Activated CD8-positive, alpha-beta memory T cell treated with anti-CD3 and anti-CD28 coated beads, Interleukin-2, amount 10 ng/mL, durations not matched to agents 7 days and 5 days (primary cell): Measurements from ENCODE around the gene CD81. TPM values are rescaled to one million over a fixed set of nuclear protein-coding genes. Genes with fewer than 3 reads are reported as not detected.

Experiments
- ATAC-seq: fragments of 150-1000 bp; cut with Tn5 transposase; one replicate; pipeline ENCODE4 v1.10.0; 2021; ENCODE audit warnings: moderate library complexity
- CTCF ChIA-PET: fragments of 350-600 bp; sonication (Branson Sonifier 250); formaldehyde crosslinking; loops from one replicate; lab custom pipeline; 2021; ENCODE audit warnings: antibody characterized with exemption; lab: Charles Lee
- DNase-seq: peaks from one replicate; pipeline ENCODE4 v3.0.0-alpha.2; 2020
- H3K27ac Mint-ChIP-seq: one replicate; pipeline ENCODE4 v1.8.0; 2021; ENCODE audit warnings: mild to moderate bottlenecking, mixed read lengths
- H3K27me3 Mint-ChIP-seq: one replicate; pipeline ENCODE4 v1.8.0; 2021; ENCODE audit warnings: mixed read lengths
- H3K36me3 Mint-ChIP-seq: one replicate; pipeline ENCODE4 v1.8.0; 2021; ENCODE audit warnings: mild to moderate bottlenecking, mixed read lengths
- H3K4me1 Mint-ChIP-seq: one replicate; pipeline ENCODE4 v1.8.0; 2021; ENCODE audit warnings: mixed read lengths
- H3K4me3 Mint-ChIP-seq: one replicate; pipeline ENCODE4 v1.8.0; 2021; ENCODE audit warnings: mild to moderate bottlenecking, moderate library complexity, mixed read lengths
- H3K9me3 Mint-ChIP-seq: one replicate; pipeline ENCODE4 v1.8.0; 2022; ENCODE audit warnings: low read depth, mixed read lengths
- total RNA-seq, 2 experiments: library from RNA; stranded (reverse); gene quantifications; one replicate each; pipeline ENCODE4 v1.2.3, GENCODE V29; 2021

The CD81 gene
- total RNA-seq, 2 experiments from 2014 or later, result 162 to 192 TPM

DNA sequence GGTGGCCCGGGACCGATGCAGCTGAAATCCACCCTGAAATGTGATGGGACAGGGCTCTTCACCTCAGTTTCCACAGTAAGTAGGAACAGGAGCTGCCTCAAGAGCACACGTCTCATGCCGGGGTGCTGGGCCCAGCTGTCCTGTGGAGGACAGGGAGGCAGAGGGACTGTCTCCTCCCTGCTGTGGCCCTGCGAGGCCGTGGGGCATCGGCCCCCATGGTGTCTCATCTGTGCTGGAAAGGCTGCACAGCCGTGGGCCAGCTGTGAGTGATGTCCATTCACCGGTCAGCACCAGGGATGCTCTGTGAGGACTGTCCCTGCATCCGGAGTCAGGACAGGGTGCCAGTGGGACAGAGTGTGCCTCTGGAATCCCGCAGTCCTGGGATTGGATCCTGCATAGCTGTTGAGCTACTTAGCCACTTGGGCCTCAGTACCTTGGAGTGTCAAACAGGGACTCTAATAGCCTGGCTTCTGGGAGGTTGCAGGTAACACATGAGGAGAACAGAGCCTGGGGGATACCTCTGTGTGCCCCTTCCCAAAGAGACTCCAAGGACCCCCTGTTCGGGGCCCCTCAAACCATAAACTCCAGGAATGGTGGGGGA is 50.7 kb downstream of the CD81 start:
- Mint-ChIP-seq H3K4me1 (no peaks in the 10 kb centered on the region), H3K27ac (no peak overlapping the region), H3K4me3 (no peak overlapping the region), H3K36me3 (no peaks in the 10 kb centered on the region), H3K9me3 (no peaks in the 10 kb centered on the region), H3K27me3 (no peaks in the 10 kb centered on the region)
- DNase-seq (no peak), ATAC-seq (no peak)
- CTCF ChIA-PET, result interaction anchor here (0.7 to 4.1 kb wide), 10 partner anchors 9 to 465 kb away, joined by 3 to 82 read pairs (median 3); partner anchors contain the start of gene CDKN1C

DNA sequence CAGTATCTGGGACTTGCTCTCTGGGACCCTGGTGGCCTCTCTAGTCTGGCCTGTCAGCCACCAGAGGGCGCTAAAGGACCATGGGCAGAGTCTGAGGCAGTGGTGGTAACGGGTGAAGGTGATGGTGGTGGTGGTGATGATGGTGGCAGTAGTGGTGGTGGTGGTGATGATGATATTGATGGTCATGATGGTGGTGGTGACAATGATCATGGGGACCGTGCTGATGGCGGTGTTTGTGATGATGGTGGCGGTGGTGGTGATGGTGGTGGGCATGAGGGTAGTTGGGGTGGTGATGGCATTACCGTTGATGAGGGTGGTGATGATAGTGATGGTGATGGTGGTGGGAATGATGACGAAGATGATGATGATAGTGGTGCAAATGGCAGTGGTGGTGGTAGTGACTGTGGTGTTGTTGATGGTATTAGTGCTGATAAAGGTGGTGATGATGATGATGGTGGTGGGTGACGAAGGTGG is 51.2 kb downstream of the CD81 start:
- Mint-ChIP-seq H3K4me3 (no peak overlapping the region), H3K36me3 (no peaks in the 10 kb centered on the region), H3K27ac (no peak overlapping the region), H3K4me1 (no peaks in the 10 kb centered on the region), H3K9me3 (no peaks in the 10 kb centered on the region), H3K27me3 (no peaks in the 10 kb centered on the region)
- ATAC-seq (peak; percentile 79), DNase-seq (peak; percentile 85)
- CTCF ChIA-PET, result interaction anchor here (0.9 to 4.1 kb wide), 7 partner anchors 10 to 459 kb away, joined by 3 to 82 read pairs (median 3); no protein-coding TSS in a partner anchor

DNA sequence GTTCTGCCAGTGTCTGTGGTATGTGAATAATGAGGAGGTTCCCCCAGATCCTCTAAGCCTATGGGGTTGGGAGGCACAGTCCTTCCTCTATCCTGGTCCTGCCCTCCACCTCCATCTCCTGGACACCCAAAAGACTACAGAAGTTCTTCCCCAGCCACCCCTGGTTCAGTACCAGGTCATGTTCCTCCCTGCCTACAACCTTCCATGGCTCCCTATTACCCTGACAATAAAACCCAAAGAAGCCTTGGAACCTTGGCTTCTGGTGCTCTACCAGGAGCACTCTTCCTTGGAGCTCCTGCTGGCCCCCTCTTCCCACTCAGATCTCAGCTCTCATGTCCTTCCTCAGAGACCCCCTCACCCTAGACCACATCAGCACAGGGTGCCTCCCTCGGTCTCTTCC is 54.3 kb downstream of the CD81 start:
- H3K27me3 Mint-ChIP-seq, result no peaks in the 10 kb centered on the region
- H3K36me3 Mint-ChIP-seq, result no peaks in the 10 kb centered on the region
- H3K4me3 Mint-ChIP-seq, result no peak overlapping the region
- H3K9me3 Mint-ChIP-seq, result no peaks in the 10 kb centered on the region
- ATAC-seq, result no peak
- H3K4me1 Mint-ChIP-seq, result no peaks in the 10 kb centered on the region
- CTCF ChIA-PET, result interaction anchor here (1.1 to 2.7 kb wide), 4 partner anchors 10 to 127 kb away, joined by 3 to 5 read pairs (median 4); no protein-coding TSS in a partner anchor
- no peak for DNase-seq
- H3K27ac Mint-ChIP-seq, result no peak overlapping the region

DNA sequence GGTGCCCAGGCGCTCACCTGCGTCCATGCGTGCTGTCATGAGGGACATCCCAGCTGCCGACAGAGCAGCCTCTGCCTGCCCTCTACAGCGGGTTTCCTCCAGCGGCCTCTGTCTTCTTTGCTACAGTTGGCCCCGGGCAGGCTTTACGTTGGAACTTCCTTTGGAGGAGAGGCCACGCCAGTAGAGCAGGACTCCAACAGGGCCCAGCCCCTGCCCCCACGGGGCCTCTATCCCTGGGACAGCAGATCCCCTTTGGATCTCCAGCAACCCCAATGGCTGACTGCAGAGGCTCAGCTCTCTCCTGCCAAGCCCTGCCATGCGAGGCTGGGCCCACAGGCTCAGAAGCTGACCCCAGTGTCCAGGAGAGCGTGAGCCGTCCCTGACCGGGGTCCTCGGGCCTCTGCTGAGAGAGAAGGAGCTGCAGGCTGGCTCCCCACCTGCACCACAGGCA is 55.1 kb downstream of the CD81 start:
- no peaks in the 10 kb centered on the region for H3K4me1 Mint-ChIP-seq
- no peaks in the 10 kb centered on the region for H3K36me3 Mint-ChIP-seq
- H3K9me3 Mint-ChIP-seq, result no peaks in the 10 kb centered on the region
- CTCF ChIA-PET, result interaction anchor here (0.7 to 2.7 kb wide), 3 partner anchors 11 to 101 kb away, joined by 3 to 5 read pairs (median 3); no protein-coding TSS in a partner anchor
- no peak overlapping the region for H3K27ac Mint-ChIP-seq
- no peaks in the 10 kb centered on the region for H3K27me3 Mint-ChIP-seq
- no peak for DNase-seq
- no peak overlapping the region for H3K4me3 Mint-ChIP-seq
- ATAC-seq, result no peak

DNA sequence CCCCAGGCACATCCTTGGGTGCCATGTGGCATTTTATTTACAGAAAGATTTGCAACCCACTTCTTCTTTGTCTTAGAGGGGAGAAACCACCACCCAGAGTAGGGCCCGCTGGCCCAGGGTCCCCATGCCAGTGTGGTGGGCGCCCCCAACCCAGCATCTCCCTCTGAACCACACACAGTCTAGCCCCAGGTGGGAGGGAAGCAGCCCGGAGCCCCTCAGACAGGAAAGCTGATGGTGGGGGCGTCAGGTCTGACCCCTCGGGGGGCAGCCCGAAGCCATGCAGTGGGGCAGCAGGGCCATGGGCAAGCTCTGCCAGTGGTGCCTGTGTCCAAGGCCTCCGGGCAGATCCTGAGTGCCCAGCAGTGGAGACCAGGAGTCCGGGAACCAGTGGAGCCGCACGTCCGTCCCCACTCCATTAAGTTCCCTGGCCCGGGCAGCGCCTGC is 55.5 kb downstream of the CD81 start:
- ATAC-seq (no peak), DNase-seq (no peak)
- Mint-ChIP-seq H3K4me1 (no peaks in the 10 kb centered on the region), H3K9me3 (no peaks in the 10 kb centered on the region), H3K27me3 (no peaks in the 10 kb centered on the region), H3K27ac (no peak overlapping the region), H3K36me3 (no peaks in the 10 kb centered on the region), H3K4me3 (no peak overlapping the region)
- CTCF ChIA-PET, result interaction anchor here (0.7 to 2.7 kb wide), 3 partner anchors 11 to 100 kb away, joined by 3 to 5 read pairs (median 3); no protein-coding TSS in a partner anchor

DNA sequence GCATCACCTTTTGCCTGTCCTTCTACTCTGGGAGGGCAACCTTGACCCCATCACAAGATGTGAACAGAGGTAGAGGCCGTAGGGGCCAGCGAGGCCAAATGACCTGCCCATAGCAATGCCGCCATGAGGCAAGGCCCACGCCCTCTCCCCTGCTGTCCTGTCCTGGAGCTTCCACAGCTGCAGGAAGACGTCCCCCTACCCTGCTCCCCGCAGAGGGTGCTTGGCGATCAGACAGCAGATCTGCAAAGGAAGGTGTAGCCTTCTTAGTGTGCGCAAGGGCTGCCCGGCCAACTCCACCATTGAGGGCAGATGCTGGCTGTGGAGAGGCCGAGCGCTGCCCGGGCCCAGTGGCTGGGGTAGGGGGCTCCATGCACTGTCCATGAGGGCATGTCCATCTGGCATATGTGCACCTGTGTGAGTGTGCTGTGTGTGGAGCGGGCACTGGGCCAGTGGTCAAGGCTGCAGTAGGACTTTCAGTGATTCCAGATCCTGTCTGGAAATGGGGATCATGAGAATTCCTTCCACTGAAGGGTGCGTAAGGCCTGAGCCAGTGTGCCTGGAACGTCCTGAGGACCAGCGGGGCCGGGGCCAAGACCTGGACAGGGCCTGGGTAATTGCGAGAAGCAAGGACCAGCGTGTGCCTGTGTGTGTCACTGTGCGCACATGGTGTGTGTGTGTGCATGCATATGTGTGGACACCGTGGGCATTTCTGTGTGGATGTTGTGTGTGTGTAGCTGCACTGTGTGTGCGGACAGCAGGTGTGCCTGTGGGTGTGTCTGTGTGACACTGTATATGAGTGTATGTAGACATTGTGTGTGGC is 56.2 kb downstream of the CD81 start:
- no peak overlapping the region for H3K4me3 Mint-ChIP-seq
- CTCF ChIA-PET, result interaction anchor here (2.7 kb wide), 1 partner anchor 12 kb away, joined by 5 read pairs; no protein-coding TSS in a partner anchor
- no peaks in the 10 kb centered on the region for H3K27me3 Mint-ChIP-seq
- no peaks in the 10 kb centered on the region for H3K4me1 Mint-ChIP-seq
- no peak overlapping the region for H3K27ac Mint-ChIP-seq
- DNase-seq (no peak), ATAC-seq (no peak)
- no peaks in the 10 kb centered on the region for H3K36me3 Mint-ChIP-seq
- no peaks in the 10 kb centered on the region for H3K9me3 Mint-ChIP-seq

DNA sequence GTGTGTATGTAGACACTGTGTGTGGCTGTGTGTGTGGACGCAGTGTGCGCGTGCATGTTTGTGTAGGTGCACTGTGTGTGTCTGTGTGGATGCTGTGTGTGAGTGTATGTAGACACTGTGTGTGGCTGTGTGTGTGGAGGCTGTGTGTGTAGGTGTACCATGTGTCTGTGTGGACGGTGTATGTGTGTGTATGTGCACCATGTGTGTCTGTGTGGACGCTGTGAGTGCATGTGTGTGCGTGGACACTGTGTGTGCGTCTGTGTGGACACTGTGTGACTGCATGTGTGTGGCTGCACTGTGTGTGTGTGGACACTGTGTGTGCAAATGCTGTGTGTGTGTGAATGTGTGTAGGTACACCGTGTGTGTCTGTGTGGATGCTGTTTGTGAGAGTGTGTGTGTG is 56.9 kb downstream of the CD81 start:
- Mint-ChIP-seq H3K4me3 (no peak overlapping the region), H3K4me1 (no peaks in the 10 kb centered on the region), H3K36me3 (no peaks in the 10 kb centered on the region), H3K9me3 (no peaks in the 10 kb centered on the region), H3K27ac (no peak overlapping the region), H3K27me3 (peaks cover 5% of the 10 kb centered on the region)
- ATAC-seq (no peak), DNase-seq (no peak)
- CTCF ChIA-PET, result no interaction called here

DNA sequence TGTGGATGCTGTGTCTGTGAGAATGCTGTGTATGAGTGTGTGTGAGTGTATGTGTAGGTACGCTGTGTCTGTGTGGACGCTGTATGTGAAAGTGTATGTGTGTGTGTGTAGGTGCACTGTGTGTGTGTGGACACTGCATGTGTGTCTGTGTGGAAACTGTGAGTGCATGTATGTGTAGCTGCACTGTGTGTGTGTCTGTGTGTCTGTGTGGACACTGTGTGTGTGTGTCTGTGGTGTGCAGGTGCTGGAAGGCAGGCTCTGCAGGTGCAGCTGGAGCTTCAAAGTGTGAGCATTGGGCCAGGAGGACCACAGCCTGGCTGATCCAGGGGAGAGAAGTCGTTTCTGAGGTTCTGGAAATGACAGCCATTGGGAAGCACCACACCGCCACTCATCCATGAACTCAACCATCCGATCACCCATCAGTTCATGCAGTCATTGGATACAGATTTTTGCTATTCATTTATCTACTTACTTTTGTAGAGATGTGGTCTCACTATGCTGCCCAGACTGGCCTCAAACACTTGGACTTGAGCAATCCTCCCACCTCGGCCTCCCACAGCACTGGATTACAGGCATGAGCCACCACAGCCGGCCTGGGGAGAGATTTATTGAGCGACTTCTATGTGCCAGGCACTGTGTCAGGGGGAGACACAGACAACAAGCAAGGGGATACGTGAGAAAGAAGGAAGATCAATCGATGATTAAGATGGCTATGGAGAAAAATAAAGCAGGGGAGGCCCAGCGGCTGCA is 57.6 kb downstream of the CD81 start:
- CTCF ChIA-PET, result no interaction called here
- DNase-seq, result no peak
- peaks cover 9% of the 10 kb centered on the region for H3K27me3 Mint-ChIP-seq

DNA sequence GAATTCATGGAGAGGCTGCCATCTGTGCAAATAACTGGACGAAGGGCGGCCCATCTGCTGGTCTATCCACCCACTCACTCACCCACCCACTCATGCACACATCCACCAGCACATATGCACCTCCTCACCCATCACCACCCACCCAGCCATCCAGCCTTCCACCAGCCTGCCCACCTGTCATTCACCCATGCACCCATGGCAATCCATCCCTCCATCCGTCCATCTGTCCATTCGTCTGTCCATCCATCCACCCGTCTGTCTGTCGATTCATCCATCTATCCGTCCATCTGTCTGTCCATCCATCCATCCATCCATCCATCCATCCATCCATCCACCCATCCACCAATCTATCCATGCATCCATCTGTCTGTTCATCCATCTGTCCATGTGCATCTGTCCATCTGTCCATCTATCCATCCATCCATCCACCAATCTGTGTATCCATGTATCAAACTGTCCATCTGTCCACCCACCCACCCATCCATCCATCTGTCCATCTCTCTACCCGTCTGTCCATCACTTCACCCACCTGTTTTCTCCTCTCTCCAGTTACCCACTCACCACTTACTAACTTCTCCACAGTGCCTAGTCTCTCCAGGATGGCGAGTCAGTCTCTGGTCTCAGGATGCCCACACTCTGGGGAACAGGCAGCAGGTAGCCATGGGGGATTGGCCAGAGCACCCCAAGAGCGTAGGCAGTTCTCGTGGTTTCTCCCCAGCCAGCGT is 58.3 kb downstream of the CD81 start:
- H3K9me3 Mint-ChIP-seq, result no peaks in the 10 kb centered on the region
- H3K27ac Mint-ChIP-seq, result no peak overlapping the region
- DNase-seq (no peak), ATAC-seq (no peak)
- CTCF ChIA-PET, result interaction anchor here (2.7 kb wide), 1 partner anchor 97 kb away, joined by 11 read pairs; no protein-coding TSS in a partner anchor
- peaks cover 9% of the 10 kb centered on the region for H3K27me3 Mint-ChIP-seq
- H3K4me1 Mint-ChIP-seq, result peaks cover under 1% of the 10 kb centered on the region
- no peaks in the 10 kb centered on the region for H3K36me3 Mint-ChIP-seq
- no peak overlapping the region for H3K4me3 Mint-ChIP-seq

More for the DNA sequence above, 57.6 kb downstream of the CD81 start:
- no peak for ATAC-seq
- H3K4me3 Mint-ChIP-seq, result no peak overlapping the region
- H3K36me3 Mint-ChIP-seq, result no peaks in the 10 kb centered on the region
- no peaks in the 10 kb centered on the region for H3K4me1 Mint-ChIP-seq
- H3K9me3 Mint-ChIP-seq, result no peaks in the 10 kb centered on the region
- no peak overlapping the region for H3K27ac Mint-ChIP-seq

DNA sequence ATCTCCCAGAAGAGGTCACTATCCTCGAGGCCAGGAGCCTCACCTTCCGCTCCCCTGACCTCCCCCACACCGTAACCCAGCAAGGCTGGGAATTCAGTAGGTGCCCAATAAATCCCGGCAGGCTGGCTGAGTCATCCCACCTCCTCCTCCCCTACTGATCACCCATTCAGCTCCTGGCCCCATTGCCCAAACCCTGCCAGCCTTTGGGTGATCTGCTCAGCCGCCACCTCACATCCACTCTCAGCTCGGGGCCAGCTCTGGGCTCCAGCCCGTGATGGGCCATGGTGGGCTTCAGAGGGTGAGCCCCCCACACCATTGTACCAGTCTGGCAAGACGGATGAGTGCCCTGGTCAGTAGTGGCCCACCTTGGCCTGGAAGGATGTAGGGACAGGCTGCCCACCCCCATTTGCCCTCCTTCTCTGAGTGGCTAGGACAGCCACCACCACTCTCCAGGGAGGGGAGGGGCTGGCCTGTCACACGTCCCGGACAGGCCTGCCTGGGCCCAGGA is 59.0 kb downstream of the CD81 start:
- H3K27ac Mint-ChIP-seq, result no peak overlapping the region
- no peaks in the 10 kb centered on the region for H3K9me3 Mint-ChIP-seq
- peaks cover 4% of the 10 kb centered on the region for H3K4me1 Mint-ChIP-seq
- no peaks in the 10 kb centered on the region for H3K36me3 Mint-ChIP-seq
- peaks cover 9% of the 10 kb centered on the region for H3K27me3 Mint-ChIP-seq
- no peak for ATAC-seq
- CTCF ChIA-PET, result interaction anchor here (2.3 to 2.7 kb wide), 2 partner anchors 16 to 97 kb away, joined by 6 to 11 read pairs; no protein-coding TSS in a partner anchor
- no peak overlapping the region for H3K4me3 Mint-ChIP-seq
- no peak for DNase-seq

DNA sequence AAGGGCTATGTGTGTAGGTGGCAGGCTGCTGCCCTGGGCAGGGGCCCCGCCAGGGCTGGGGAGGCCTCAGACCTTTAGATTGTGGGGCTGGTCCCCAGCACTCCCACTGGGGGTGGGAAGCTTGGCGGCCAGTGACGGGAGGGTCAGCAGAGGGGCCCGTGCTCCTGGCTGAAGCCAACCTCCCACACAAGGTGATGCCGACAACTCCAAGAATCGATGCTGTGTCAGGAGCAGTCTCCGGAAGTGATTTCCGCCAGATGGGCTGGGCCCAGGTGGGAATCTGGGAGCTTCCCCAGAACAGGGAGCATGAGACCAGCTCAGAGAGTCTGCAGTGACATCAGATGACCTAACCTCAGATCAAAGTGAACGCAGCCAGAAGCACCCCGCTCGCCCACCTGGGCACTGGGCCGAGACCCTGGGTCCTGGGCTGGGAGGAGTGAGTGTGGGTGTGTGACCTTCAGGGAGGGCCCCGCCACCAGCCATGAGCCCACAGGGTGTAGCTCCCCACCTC is 59.5 kb downstream of the CD81 start:
- no peak for DNase-seq
- Mint-ChIP-seq H3K9me3 (no peaks in the 10 kb centered on the region), H3K4me1 (peaks cover 4% of the 10 kb centered on the region), H3K27ac (no peak overlapping the region), H3K4me3 (no peak overlapping the region), H3K36me3 (no peaks in the 10 kb centered on the region), H3K27me3 (peaks cover 9% of the 10 kb centered on the region)
- ATAC-seq, result no peak
- CTCF ChIA-PET, result interaction anchor here (2.3 to 2.7 kb wide), 2 partner anchors 16 to 96 kb away, joined by 6 to 11 read pairs; no protein-coding TSS in a partner anchor

DNA sequence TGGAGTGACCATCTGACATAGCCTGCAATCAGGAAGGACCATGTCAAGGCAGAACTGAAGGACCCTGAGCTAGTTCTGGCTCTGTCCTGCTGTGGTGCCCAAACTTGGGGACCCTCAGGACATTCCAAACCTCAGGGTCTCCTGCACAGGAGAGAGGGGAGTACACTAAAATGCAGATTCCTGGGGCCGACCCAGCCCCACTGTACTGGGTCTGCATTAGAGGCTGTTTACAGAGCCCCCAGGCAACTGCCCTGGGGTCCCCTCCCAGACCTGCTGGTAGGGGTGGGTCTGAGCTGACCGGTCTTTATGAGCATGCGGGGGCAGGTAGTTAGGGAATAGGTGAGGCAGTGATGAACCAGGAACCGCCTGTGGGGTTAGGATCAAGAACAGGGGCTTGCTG is 60.4 kb downstream of the CD81 start:
- no peak overlapping the region for H3K4me3 Mint-ChIP-seq
- H3K9me3 Mint-ChIP-seq, result no peaks in the 10 kb centered on the region

More for the DNA sequence above, 60.4 kb downstream of the CD81 start:
- H3K36me3 Mint-ChIP-seq, result no peaks in the 10 kb centered on the region
- H3K27me3 Mint-ChIP-seq, result peaks cover 17% of the 10 kb centered on the region
- CTCF ChIA-PET, result interaction anchor here (2.3 to 2.7 kb wide), 2 partner anchors 17 to 95 kb away, joined by 6 to 11 read pairs; no protein-coding TSS in a partner anchor
- ATAC-seq (no peak), DNase-seq (no peak)
- H3K27ac Mint-ChIP-seq, result no peak overlapping the region
- H3K4me1 Mint-ChIP-seq, result peaks cover 5% of the 10 kb centered on the region
